HG03103 (cell line): ENCODE measurements around the gene FBXO22.

ENCODE experiments used
- ATAC-seq: cut with Tn5 transposase; IDR thresholded peaks from one replicate; pipeline ENCODE4 v1.9.1; 2021; ENCODE audit warnings: low read depth; ENCODE audit not compliant: unreplicated experiment

The FBXO22 gene

DNA sequence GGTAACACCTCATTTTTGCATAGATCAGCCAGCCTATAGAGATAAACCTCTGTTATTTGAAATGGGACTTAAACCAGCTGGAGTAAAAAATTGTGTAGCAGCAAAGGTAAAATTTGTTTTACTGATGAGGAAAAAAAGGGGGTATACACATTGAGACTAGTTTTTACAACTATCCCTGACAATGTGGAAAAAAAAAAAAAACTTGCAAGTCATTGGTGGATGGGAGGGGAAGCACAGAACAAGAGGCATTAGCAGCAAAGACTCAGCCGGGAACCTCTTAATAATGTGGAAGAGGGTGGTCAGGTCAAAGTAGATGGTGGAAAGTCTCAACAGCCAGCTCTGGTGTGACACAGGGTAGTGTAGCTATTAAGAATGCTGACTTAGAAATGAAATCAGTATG lies 14.5 kb downstream of the FBXO22 start:
- ATAC-seq: no peak

- ATAC-seq: no peak
Measured at GRCh38 chr15:75920079-75920478, 16.4 kb downstream of the FBXO22 start.

- ATAC-seq: no peak
Measured at GRCh38 chr15:75921732-75922703, 18.3 kb downstream of the FBXO22 start.

GRCh38 chr15:75923756-75924155 lies 20.1 kb downstream of the FBXO22 start:
- ATAC-seq: no peak

- no peak for ATAC-seq
Measured at GRCh38 chr15:75924576-75924975, 20.9 kb downstream of the FBXO22 start.

DNA sequence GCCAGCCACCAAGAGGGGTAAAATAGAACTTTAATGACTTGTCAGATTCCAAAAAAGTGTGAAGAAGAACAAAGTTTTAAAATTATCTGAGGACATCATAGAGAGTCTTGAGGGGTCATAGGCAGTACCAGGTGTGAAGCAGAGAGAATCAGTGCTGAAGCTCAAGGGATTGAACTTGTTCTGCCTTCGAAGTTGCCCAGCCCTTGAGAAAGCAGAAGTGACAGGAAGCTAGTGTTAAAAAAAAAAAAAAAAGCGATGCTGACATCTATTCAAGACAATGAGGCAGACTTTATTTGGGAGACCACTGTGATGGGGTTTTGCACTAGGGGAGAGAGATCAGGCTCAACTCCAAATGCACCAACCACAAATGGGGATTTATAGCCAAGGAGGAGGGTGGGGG lies 21.8 kb downstream of the FBXO22 start:
- ATAC-seq: no peak

GRCh38 chr15:75926931-75927330 lies 23.3 kb downstream of the FBXO22 start:
- no peak for ATAC-seq

- no peak for ATAC-seq
Measured at GRCh38 chr15:75927601-75928000, 23.9 kb downstream of the FBXO22 start.

GRCh38 chr15:75928680-75929608 lies 25.3 kb downstream of the FBXO22 start:
- no peak for ATAC-seq

- ATAC-seq: no peak
Measured at GRCh38 chr15:75929799-75930565, 26.3 kb downstream of the FBXO22 start.

DNA sequence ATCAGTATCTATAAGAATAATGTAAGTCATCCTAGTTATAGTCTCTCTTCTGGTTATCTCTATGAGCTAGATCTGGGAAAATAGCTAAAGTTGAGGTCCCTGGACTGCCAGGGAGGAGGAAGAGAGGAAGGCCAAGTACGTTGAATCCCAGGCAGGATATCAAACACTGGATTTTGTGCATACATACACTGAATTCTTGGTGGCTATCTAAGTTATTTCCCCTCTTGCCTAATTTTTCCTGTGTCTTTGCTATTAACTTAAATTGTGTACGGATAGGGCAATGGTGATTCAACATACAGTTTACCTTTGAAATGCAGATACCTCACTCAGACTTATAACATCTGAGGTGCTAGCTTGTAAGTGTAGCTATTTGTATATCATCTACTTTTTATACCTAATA lies 27.2 kb downstream of the FBXO22 start:
- no peak for ATAC-seq

- no peak for ATAC-seq
Measured at GRCh38 chr15:75942464-75942863, 38.8 kb downstream of the FBXO22 start.

DNA sequence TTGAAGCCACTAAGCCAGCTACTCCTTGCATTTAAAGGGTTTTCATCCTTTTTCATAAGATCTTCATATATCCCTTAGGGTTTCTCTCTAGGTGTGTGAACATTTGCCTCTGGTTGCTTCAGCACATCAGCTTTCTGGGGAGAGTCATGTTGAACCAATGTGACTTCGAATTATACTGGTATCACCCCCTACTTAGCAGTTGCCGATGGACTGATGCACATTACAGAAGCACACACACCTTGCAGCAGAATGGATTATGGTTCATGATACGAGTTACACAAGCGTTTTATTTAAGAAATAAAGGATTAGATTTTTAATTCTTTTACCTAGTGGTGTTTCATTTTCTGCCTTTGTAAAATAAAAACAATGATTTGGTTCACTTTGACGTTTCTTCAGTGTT lies 39.6 kb downstream of the FBXO22 start:
- ATAC-seq: no peak

DNA sequence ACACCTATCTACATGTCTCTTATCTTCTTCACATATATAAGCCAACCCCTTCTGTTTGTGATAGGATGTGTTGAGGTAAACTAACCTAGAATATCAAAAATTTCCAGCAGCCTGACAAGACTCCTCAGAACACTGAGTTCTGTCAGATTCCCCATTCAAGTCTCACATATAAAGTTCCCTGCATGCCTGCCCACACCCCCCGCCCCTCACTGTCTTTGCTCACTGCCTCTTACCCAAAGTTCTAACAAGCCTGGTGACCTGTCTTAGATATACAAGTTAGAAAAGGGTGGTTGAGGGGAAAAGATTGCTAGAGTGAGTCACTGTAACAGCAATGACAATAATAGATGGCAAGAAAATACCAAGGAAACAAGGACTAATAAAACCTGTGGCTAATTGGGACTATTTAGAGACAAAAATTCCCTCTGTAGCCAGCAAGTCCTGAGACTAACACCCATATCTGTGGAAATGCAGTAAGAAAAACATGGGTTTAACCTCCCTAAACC lies 40.1 kb downstream of the FBXO22 start:
- no peak for ATAC-seq

DNA sequence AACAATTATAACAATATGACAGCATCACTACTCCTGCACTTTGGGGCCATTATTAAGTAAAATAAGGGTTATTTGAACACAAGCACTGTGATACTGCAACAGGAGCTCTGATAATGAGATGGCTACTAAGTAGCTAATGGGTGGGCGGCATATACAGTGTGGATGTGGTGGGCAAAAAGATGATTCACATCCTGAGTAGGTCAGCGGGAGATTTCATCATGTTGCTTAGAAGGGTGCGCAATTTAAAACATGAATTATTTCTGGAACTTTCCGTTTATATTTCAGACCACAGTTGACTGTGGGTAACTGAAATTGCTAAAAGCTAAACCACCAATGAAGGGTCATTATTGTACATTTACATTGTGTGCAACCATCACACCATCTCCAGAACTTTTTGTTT lies 42.3 kb downstream of the FBXO22 start:
- ATAC-seq: no peak

GRCh38 chr15:75947092-75947491 lies 43.4 kb downstream of the FBXO22 start:
- ATAC-seq: no peak

DNA sequence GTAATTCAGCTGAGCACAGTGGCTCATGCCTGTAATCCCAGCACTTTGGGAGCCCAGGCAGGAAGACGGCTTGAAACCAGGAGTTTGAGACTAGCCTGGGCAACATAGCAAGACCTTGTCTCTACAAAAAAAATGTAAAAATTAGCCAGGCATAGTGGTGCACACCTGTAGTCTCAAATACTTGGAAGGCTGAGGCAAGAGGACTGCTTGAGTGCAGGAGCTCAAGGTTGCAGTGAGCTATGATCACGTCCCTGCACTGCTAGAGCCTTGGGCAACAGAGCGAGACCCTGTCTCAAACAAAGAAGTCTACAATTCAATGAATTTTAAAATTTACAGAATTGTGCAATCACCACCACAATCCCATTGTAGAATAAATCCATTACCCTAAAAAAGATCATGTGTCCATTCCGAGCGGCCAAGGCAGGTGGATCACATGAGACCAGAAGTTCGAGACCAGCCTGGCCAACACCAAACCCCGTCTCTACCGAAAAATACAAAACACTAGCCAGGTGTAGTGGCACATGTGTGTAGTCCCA lies 45.2 kb downstream of the FBXO22 start:
- ATAC-seq: no peak

- ATAC-seq: no peak
Measured at GRCh38 chr15:75952525-75952924, 48.8 kb downstream of the FBXO22 start.

DNA sequence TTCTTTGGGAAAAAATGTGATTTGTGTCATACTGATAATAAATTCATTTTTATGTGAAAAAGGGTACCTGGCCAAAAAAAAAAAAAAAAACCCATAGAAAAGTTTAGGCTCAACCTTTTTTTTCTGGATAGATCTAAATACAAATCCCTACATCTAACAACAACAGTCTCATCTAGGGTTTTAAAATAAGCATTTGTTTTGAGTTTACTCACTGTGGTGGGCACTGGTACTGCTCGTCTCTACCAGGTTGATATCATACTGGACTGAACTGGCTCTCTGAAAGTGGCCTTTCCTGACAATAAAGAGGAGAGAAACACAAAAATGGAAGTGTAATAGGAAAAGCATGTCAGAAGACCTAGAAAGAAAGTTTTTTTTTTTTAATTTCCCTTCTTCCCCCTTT lies 52.0 kb downstream of the FBXO22 start:
- ATAC-seq: no peak

DNA sequence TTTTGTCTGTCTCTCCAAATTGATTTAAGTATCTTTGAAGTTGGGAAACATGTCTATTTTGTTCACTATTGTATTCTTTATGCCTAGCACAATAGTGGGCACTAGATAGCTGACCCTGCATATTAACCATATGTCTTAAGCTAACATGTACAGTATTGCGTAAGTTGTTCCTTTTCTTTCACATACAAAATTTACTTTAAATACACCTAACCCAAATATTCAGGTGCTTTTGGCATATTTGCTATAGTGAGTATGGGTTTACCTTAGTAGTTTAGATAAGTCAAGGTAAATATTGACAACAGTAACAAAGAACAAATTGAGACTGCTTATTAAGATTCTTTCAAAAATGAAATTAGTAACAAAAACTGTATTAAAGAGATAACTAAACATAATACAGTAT lies 57.7 kb downstream of the FBXO22 start:
- ATAC-seq: no peak
